Measurements from ENCODE around the gene CABP2.

Gene CABP2

GRCh38 chr11:67503119-67504004 is 19.9 kb downstream of the CABP2 start:
- DNase-seq (ENCODE audit: low read depth) = no peak
- peak overlapping the region; percentile 76 for H3K4me3 ChIP-seq (ENCODE audit: low read depth, low read length)
- TF ChIP-seq CTCF (IDR thresholded peaks at IDR 0.05; ENCODE audit: low read depth, low read length, missing control alignments) = no peak

- no peak overlapping the region for H3K4me3 ChIP-seq (ENCODE audit: low read depth, low read length)
- TF ChIP-seq CTCF (IDR thresholded peaks at IDR 0.05; ENCODE audit: low read depth, low read length, missing control alignments) = no peak
- DNase-seq (ENCODE audit: low read depth) = no peak
These were observed 20.8 kb downstream of the CABP2 start for GRCh38 chr11:67502328-67502979.

GRCh38 chr11:67501854-67502253 is 21.4 kb downstream of the CABP2 start:
- no peak for TF ChIP-seq CTCF (IDR thresholded peaks at IDR 0.05; ENCODE audit: low read depth, low read length, missing control alignments)
- DNase-seq (ENCODE audit: low read depth) = no peak
- no peak overlapping the region for H3K4me3 ChIP-seq (ENCODE audit: low read depth, low read length)

GRCh38 chr11:67500831-67501715 is 22.2 kb downstream of the CABP2 start:
- no peak overlapping the region for H3K4me3 ChIP-seq (ENCODE audit: low read depth, low read length)
- DNase-seq (ENCODE audit: low read depth) = no peak
- no peak for TF ChIP-seq CTCF (IDR thresholded peaks at IDR 0.05; ENCODE audit: low read depth, low read length, missing control alignments)

GRCh38 chr11:67500484-67500821 is 22.8 kb downstream of the CABP2 start:
- no peak for TF ChIP-seq CTCF (IDR thresholded peaks at IDR 0.05; ENCODE audit: low read depth, low read length, missing control alignments)
- DNase-seq (ENCODE audit: low read depth) = no peak
- no peak overlapping the region for H3K4me3 ChIP-seq (ENCODE audit: low read depth, low read length)

GRCh38 chr11:67499808-67500483 is 23.3 kb downstream of the CABP2 start:
- H3K4me3 ChIP-seq (ENCODE audit: low read depth, low read length) = no peak overlapping the region
- TF ChIP-seq CTCF (IDR thresholded peaks at IDR 0.05; ENCODE audit: low read depth, low read length, missing control alignments) = no peak
- DNase-seq (ENCODE audit: low read depth) = no peak

All from GM12864 (cell line).